Suprapubic skin (tissue), 4 donors: Measurements from ENCODE around the gene GRAMD4.

ENCODE experiments used
- CTCF ChIP-seq, 2 donors: fragments of 200-600 bp in 1 of 2; fragments of 450-650 bp in 1 of 2; sonication (generic) in 1 of 2; IDR thresholded peaks; one replicate each; pipeline ENCODE4 v1.5.1; 2016 to 2019; ENCODE audit warnings: antibody characterized with exemption in 2 of 2, mild to moderate bottlenecking in 1 of 2, moderate library complexity in 1 of 2
- EP300 ChIP-seq: sonication (generic); formaldehyde crosslinking; IDR thresholded peaks from one replicate; pipeline ENCODE4 v1.6.1; 2017; ENCODE audit warnings: antibody characterized with exemption
- POLR2AphosphoS5 ChIP-seq, 3 donors: sonication (generic); formaldehyde crosslinking; IDR thresholded peaks; one replicate each; pipeline ENCODE4 v1.6.1; 2017; ENCODE audit warnings: antibody characterized with exemption in 3 of 3

GRCh38 chr22:46653596-46653995 lies 33.4 kb downstream of the GRAMD4 start:
- TF ChIP-seq CTCF (IDR thresholded peaks at IDR 0.05) (no peak), EP300 (no peak), POLR2AphosphoS5 (IDR thresholded peaks at IDR 0.05) (no peak)
